SK-N-SH treated with all-trans-retinoic acid at 6 μM for 48 hours (cell line): ENCODE measurements around the gene FBXL12.

Experiments used
- ATAC-seq: fragments of 200-7000 bp; cut with Tn5 transposase; 3 replicates; pipeline ENCODE4 v1.9.1; 2020; ENCODE audit warnings: mild to moderate bottlenecking, moderate library complexity
- ARNTL ChIP-seq: fragments of 450-650 bp; formaldehyde crosslinking; IDR thresholded peaks from 2 replicates; pipeline ENCODE4 v1.5.0; 2020; ENCODE audit warnings: low read depth, mild to moderate bottlenecking, moderate library complexity, borderline replicate concordance
- BACH2 ChIP-seq: fragments of 250-450 bp; sonication (Bioruptor Pico); IDR thresholded peaks from 2 replicates; pipeline ENCODE4 v1.9.0; 2021; ENCODE audit warnings: mild to moderate bottlenecking, borderline replicate concordance
- CREB5 ChIP-seq: fragments of 250-450 bp; sonication (Bioruptor Pico); IDR thresholded peaks from 2 replicates; pipeline ENCODE4 v1.5.1; 2020; ENCODE audit warnings: low read depth, mild to moderate bottlenecking, moderate library complexity
- CSDC2 ChIP-seq: fragments of 250-450 bp; sonication (Bioruptor Pico); IDR thresholded peaks from 2 replicates; pipeline ENCODE4 v1.5.0; 2020; ENCODE audit warnings: mild to moderate bottlenecking, moderate library complexity
- ESRRG ChIP-seq: fragments of 250-450 bp; sonication (Bioruptor Pico); IDR thresholded peaks from 2 replicates; pipeline ENCODE4 v1.6.1; 2021; ENCODE audit warnings: mild to moderate bottlenecking
- GLIS3 ChIP-seq: fragments of 250-450 bp; sonication (Bioruptor Pico); IDR thresholded peaks from 2 replicates; pipeline ENCODE4 v1.5.0; 2020; ENCODE audit warnings: mild to moderate bottlenecking, moderate library complexity
- ISL1 ChIP-seq: fragments of 250-450 bp; sonication (Bioruptor Pico); IDR thresholded peaks from 2 replicates; pipeline ENCODE4 v2.1.2; 2022; ENCODE audit warnings: mild to moderate bottlenecking, moderate library complexity
- PPARA ChIP-seq: fragments of 250-450 bp; sonication (Bioruptor Pico); IDR thresholded peaks from 2 replicates; pipeline ENCODE4 v1.5.0; 2020; ENCODE audit warnings: mild to moderate bottlenecking, borderline replicate concordance
- RARB ChIP-seq: fragments of 250-450 bp; sonication (Bioruptor Pico); IDR thresholded peaks from 2 replicates; pipeline ENCODE4 v1.8.0; 2021; ENCODE audit warnings: mild to moderate bottlenecking, moderate library complexity
- SNAI2 ChIP-seq: fragments of 250-450 bp; sonication (Bioruptor Pico); IDR thresholded peaks from 2 replicates; pipeline ENCODE4 v1.5.0; 2020; ENCODE audit warnings: mild to moderate bottlenecking, moderate library complexity
- TCF4 ChIP-seq: fragments of 250-450 bp; sonication (Bioruptor Pico); IDR thresholded peaks from 2 replicates; pipeline ENCODE4 v1.8.0; 2021; ENCODE audit warnings: mild to moderate bottlenecking, moderate library complexity, borderline replicate concordance
- TOX ChIP-seq: fragments of 250-450 bp; sonication (Bioruptor Pico); IDR thresholded peaks from 2 replicates; pipeline ENCODE4 v1.8.0; 2021; ENCODE audit warnings: mild to moderate bottlenecking, moderate library complexity, borderline replicate concordance
- ZC3H10 ChIP-seq: fragments of 250-450 bp; sonication (Bioruptor Pico); IDR thresholded peaks from 2 replicates; pipeline ENCODE4 v1.5.1; 2021; ENCODE audit warnings: mild to moderate bottlenecking, moderate library complexity
- ZFP3 ChIP-seq: fragments of 250-450 bp; sonication (Bioruptor Pico); IDR thresholded peaks from 2 replicates; pipeline ENCODE4 v1.5.0; 2020; ENCODE audit warnings: mild to moderate bottlenecking, moderate library complexity
- ZFP30 ChIP-seq: fragments of 450-650 bp; formaldehyde crosslinking; IDR thresholded peaks from 2 replicates; pipeline ENCODE4 v1.5.0; 2022; ENCODE audit warnings: mild to moderate bottlenecking, moderate library complexity
- ZNF565 ChIP-seq: fragments of 450-650 bp; formaldehyde crosslinking; conservative IDR thresholded peaks from 2 replicates; pipeline ENCODE4 v1.5.0; 2020; ENCODE audit warnings: low read depth, mild to moderate bottlenecking, moderate library complexity
- ZNF70 ChIP-seq: fragments of 450-650 bp; formaldehyde crosslinking; IDR thresholded peaks from 2 replicates; pipeline ENCODE4 v1.5.0; 2020; ENCODE audit warnings: mild to moderate bottlenecking, moderate library complexity
- ZNF8 ChIP-seq: fragments of 450-650 bp; formaldehyde crosslinking; IDR thresholded peaks from 2 replicates; pipeline ENCODE4 v1.5.0; 2020; ENCODE audit warnings: mild to moderate bottlenecking, moderate library complexity
- TF ChIP-seq, protein P1 (sequence below): fragments of 250-450 bp; sonication (Bioruptor Pico); IDR thresholded peaks from 2 replicates; pipeline ENCODE4 v1.5.1; 2021; ENCODE audit warnings: mild to moderate bottlenecking, moderate library complexity
- TF ChIP-seq, protein P2 (sequence below): fragments of 250-450 bp; sonication (Bioruptor Pico); IDR thresholded peaks from 2 replicates; pipeline ENCODE4 v1.8.0; 2021; ENCODE audit warnings: low read depth, mild to moderate bottlenecking, moderate library complexity, borderline replicate concordance
- TF ChIP-seq, protein P3 (sequence below): fragments of 250-450 bp; sonication (Bioruptor Pico); IDR thresholded peaks from 2 replicates; pipeline ENCODE4 v1.5.0; 2020; ENCODE audit warnings: mild to moderate bottlenecking, moderate library complexity

The FBXL12 gene

GRCh38 chr19:9806803-9807202 is 12.1 kb downstream of the FBXL12 start:
- no peak for TF ChIP-seq CSDC2 (CRISPR knock-in tag)
- TF ChIP-seq, protein P1, sequence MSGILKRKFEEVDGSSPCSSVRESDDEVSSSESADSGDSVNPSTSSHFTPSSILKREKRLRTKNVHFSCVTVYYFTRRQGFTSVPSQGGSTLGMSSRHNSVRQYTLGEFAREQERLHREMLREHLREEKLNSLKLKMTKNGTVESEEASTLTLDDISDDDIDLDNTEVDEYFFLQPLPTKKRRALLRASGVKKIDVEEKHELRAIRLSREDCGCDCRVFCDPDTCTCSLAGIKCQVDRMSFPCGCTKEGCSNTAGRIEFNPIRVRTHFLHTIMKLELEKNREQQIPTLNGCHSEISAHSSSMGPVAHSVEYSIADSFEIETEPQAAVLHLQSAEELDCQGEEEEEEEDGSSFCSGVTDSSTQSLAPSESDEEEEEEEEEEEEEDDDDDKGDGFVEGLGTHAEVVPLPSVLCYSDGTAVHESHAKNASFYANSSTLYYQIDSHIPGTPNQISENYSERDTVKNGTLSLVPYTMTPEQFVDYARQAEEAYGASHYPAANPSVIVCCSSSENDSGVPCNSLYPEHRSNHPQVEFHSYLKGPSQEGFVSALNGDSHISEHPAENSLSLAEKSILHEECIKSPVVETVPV (CRISPR knock-in tag), result no peak
- TF ChIP-seq ZNF70 (CRISPR knock-in tag), result no peak
- no peak for TF ChIP-seq CREB5 (CRISPR knock-in tag)
- TF ChIP-seq, protein P2, sequence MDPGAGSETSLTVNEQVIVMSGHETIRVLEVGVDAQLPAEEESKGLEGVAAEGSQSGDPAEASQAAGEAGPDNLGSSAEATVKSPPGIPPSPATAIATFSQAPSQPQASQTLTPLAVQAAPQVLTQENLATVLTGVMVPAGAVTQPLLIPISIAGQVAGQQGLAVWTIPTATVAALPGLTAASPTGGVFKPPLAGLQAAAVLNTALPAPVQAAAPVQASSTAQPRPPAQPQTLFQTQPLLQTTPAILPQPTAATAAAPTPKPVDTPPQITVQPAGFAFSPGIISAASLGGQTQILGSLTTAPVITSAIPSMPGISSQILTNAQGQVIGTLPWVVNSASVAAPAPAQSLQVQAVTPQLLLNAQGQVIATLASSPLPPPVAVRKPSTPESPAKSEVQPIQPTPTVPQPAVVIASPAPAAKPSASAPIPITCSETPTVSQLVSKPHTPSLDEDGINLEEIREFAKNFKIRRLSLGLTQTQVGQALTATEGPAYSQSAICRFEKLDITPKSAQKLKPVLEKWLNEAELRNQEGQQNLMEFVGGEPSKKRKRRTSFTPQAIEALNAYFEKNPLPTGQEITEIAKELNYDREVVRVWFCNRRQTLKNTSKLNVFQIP, result no peak
- no peak for TF ChIP-seq SNAI2
- no peak for TF ChIP-seq PPARA (CRISPR knock-in tag)
- no peak for TF ChIP-seq ZNF565 (CRISPR knock-in tag)
- TF ChIP-seq RARB (CRISPR knock-in tag), result no peak
- TF ChIP-seq ZFP30 (CRISPR knock-in tag), result no peak
- TF ChIP-seq ZFP3 (CRISPR knock-in tag), result no peak
- no peak for TF ChIP-seq ESRRG
- no peak for TF ChIP-seq ZNF8 (CRISPR knock-in tag)
- TF ChIP-seq TOX (CRISPR knock-in tag), result no peak
- no peak for TF ChIP-seq TCF4 (CRISPR knock-in tag)
- no peak for TF ChIP-seq ZC3H10 (CRISPR knock-in tag)
- no peak for TF ChIP-seq BACH2 (CRISPR knock-in tag)
- no peak for ATAC-seq

- no peak for ATAC-seq
- TF ChIP-seq ZNF70 (CRISPR knock-in tag) (no peak), RARB (CRISPR knock-in tag) (no peak), GLIS3 (CRISPR knock-in tag) (no peak), ZFP30 (CRISPR knock-in tag) (no peak), ZC3H10 (CRISPR knock-in tag) (no peak), ESRRG (no peak), ARNTL (CRISPR knock-in tag) (no peak), ZNF8 (CRISPR knock-in tag) (no peak)
- TF ChIP-seq, protein P3, sequence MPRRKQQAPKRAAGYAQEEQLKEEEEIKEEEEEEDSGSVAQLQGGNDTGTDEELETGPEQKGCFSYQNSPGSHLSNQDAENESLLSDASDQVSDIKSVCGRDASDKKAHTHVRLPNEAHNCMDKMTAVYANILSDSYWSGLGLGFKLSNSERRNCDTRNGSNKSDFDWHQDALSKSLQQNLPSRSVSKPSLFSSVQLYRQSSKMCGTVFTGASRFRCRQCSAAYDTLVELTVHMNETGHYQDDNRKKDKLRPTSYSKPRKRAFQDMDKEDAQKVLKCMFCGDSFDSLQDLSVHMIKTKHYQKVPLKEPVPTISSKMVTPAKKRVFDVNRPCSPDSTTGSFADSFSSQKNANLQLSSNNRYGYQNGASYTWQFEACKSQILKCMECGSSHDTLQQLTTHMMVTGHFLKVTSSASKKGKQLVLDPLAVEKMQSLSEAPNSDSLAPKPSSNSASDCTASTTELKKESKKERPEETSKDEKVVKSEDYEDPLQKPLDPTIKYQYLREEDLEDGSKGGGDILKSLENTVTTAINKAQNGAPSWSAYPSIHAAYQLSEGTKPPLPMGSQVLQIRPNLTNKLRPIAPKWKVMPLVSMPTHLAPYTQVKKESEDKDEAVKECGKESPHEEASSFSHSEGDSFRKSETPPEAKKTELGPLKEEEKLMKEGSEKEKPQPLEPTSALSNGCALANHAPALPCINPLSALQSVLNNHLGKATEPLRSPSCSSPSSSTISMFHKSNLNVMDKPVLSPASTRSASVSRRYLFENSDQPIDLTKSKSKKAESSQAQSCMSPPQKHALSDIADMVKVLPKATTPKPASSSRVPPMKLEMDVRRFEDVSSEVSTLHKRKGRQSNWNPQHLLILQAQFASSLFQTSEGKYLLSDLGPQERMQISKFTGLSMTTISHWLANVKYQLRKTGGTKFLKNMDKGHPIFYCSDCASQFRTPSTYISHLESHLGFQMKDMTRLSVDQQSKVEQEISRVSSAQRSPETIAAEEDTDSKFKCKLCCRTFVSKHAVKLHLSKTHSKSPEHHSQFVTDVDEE, result no peak
- TF ChIP-seq, protein P2, result no peak
Observed at GRCh38 chr19:9801976-9802375, 16.9 kb downstream of the FBXL12 start.

- TF ChIP-seq GLIS3 (CRISPR knock-in tag), result no peak
- TF ChIP-seq RARB (CRISPR knock-in tag), result no peak
- no peak for TF ChIP-seq ARNTL (CRISPR knock-in tag)
- TF ChIP-seq ZFP3 (CRISPR knock-in tag), result no peak
- no peak for TF ChIP-seq ISL1 (CRISPR knock-in tag)
- no peak for TF ChIP-seq ZC3H10 (CRISPR knock-in tag)
- ATAC-seq, result no peak
Observed at GRCh38 chr19:9799162-9799561, 19.7 kb downstream of the FBXL12 start.
